HepG2 (cell line): ENCODE results near the gene EXOC3L2. TPM values are rescaled to one million over a fixed set of nuclear protein-coding genes. Genes with fewer than 3 reads are reported as not detected.

Source experiments
- ATAC-seq: fragments of 200-7000 bp; cut with Tn5 transposase; 3 replicates; pipeline ENCODE4 v1.9.1; 2020; ENCODE audit warnings: mild to moderate bottlenecking, moderate library complexity
- BruUV-seq: library from RNA; stranded (reverse); fragments of 400-500 nt; replicated peaks from 2 replicates; lab custom pipeline; 2021; lab: Mats Ljungman, UMichigan
- CTCF ChIA-PET: fragments of 300-600 bp; formaldehyde crosslinking; extraction: SDS; loops from one replicate; lab custom pipeline; 2021; ENCODE audit warnings: low total read pairs, inconsistent platforms, low intra/inter-chr PET ratio; lab: Yijun Ruan, JAX
- POLR2A ChIA-PET: fragments of 350-600 bp; sonication (Branson Sonifier 250); formaldehyde crosslinking; loops from one replicate; lab custom pipeline; 2020; ENCODE audit warnings: antibody characterized with exemption, inconsistent platforms; lab: Yijun Ruan, JAX
- DNase-seq: peaks from one replicate; pipeline ENCODE4 v3.0.0-alpha.2; 2015; ENCODE audit warnings: low spot score
- FAIRE-seq: peaks from 3 replicates; lab custom pipeline; 2011; peaks lifted over from hg19 to GRCh38; lab: Jason Lieb, UNC
- H2AFZ ChIP-seq: one replicate; pipeline ENCODE4 v1.6.1; 2011; ENCODE audit warnings: low read length, inconsistent platforms
- H3K27ac ChIP-seq: fragments of 300-600 bp; 3 replicates; pipeline ENCODE4 v1.8.0; 2011; ENCODE audit warnings: mixed run types, mild to moderate bottlenecking, mixed read lengths, low read length, inconsistent platforms; ENCODE audit not compliant: insufficient read depth; ENCODE audit errors: extremely low read length
- H3K27me3 ChIP-seq, 2 experiments: fragments of 200-600 bp in 1 of 2; 2 replicates in 1 of 2; 3 replicates in 1 of 2; pipeline versions ENCODE4 v1.6.0 to v1.8.0; 2011; ENCODE audit warnings: low read length in 2 of 2, mild to moderate bottlenecking in 2 of 2, moderate library complexity in 2 of 2, inconsistent platforms in 1 of 2; ENCODE audit not compliant: insufficient read depth in 2 of 2, control insufficient read depth in 1 of 2
- H3K36me3 ChIP-seq, 2 experiments: fragments of 200-600 bp in 1 of 2; replicated peaks in 1 of 2; 2 replicates in 1 of 2; 3 replicates in 1 of 2; pipeline versions ENCODE4 v1.5.1 to v1.8.0; 2011; ENCODE audit warnings: low read length in 2 of 2, inconsistent platforms in 1 of 2; ENCODE audit not compliant: insufficient read depth in 2 of 2, control insufficient read depth in 1 of 2
- H3K4me1 ChIP-seq: 2 replicates; pipeline ENCODE4 v1.5.1; 2012; ENCODE audit warnings: low read length, inconsistent platforms; ENCODE audit not compliant: insufficient read depth
- H3K4me2 ChIP-seq: 2 replicates; pipeline ENCODE4 v1.6.0; 2011; ENCODE audit warnings: low read depth, low read length, inconsistent platforms
- H3K4me3 ChIP-seq, 3 experiments: fragments of 200-600 bp in 1 of 3; sonication (generic), shearing (Covaris generic) in 1 of 3; replicated peaks in 1 of 3; 2 replicates each; pipeline ENCODE4 v1.5.1; 2011 to 2016; ENCODE audit warnings: low read length in 3 of 3, inconsistent platforms in 2 of 3, low read depth in 2 of 3, mild to moderate bottlenecking in 2 of 3, control low read depth in 1 of 3, mixed read lengths in 1 of 3; ENCODE audit not compliant: insufficient read depth in 1 of 3
- H3K79me2 ChIP-seq: one replicate; pipeline ENCODE4 v1.6.1; 2011; ENCODE audit warnings: low read length, inconsistent platforms; ENCODE audit not compliant: insufficient read depth
- H3K9ac ChIP-seq: 2 replicates; pipeline ENCODE4 v1.6.0; 2011; ENCODE audit warnings: mild to moderate bottlenecking, low read depth, low read length, inconsistent platforms; ENCODE audit not compliant: insufficient read depth
- H3K9me3 ChIP-seq: 2 replicates; pipeline ENCODE4 v1.5.1; 2012; ENCODE audit warnings: mild to moderate bottlenecking, low read length
- H4K20me1 ChIP-seq: 2 replicates; pipeline ENCODE4 v1.6.0; 2011; ENCODE audit warnings: inconsistent platforms, mild to moderate bottlenecking, low read length, moderate library complexity; ENCODE audit not compliant: insufficient read depth
- ATRX ChIP-seq: sonication (generic); formaldehyde crosslinking; IDR thresholded peaks from 2 replicates; pipeline ENCODE4 v1.4.0; 2020; ENCODE audit warnings: missing genetic modification reagents, borderline replicate concordance
- BRCA1 ChIP-seq: sonication (generic); formaldehyde crosslinking; IDR thresholded peaks from 2 replicates; pipeline ENCODE4 v1.4.0; 2020; ENCODE audit warnings: missing genetic modification reagents
- CREM ChIP-seq, 2 experiments: sonication (generic) in 1 of 2; formaldehyde crosslinking in 1 of 2; IDR thresholded peaks; 2 replicates each; pipeline versions ENCODE4 v1.4.0 to v1.6.1; 2016 to 2020; ENCODE audit warnings: antibody characterized with exemption in 1 of 2, mild to moderate bottlenecking in 1 of 2, missing genetic modification reagents in 1 of 2
- KDM1A ChIP-seq: IDR thresholded peaks from 2 replicates; pipeline ENCODE4 v1.6.1; 2016; ENCODE audit warnings: missing compliant biosample characterization
- RCOR2 ChIP-seq: IDR thresholded peaks from 2 replicates; pipeline ENCODE4 v1.6.1; 2016; ENCODE audit warnings: missing biosample characterization, missing genetic modification reagents
- SMC3 ChIP-seq: IDR thresholded peaks from 2 replicates; pipeline ENCODE4 v1.6.1; 2011; ENCODE audit warnings: low read length, improper control_type of control experiment
- ZMYM3 ChIP-seq: sonication (generic); formaldehyde crosslinking; IDR thresholded peaks from 2 replicates; pipeline ENCODE4 v1.5.1; 2020; ENCODE audit warnings: mild to moderate bottlenecking, missing genetic modification reagents
- ZNF138 ChIP-seq: sonication (generic); formaldehyde crosslinking; IDR thresholded peaks from 2 replicates; pipeline ENCODE4 v1.5.0; 2020; ENCODE audit warnings: mild to moderate bottlenecking, low read depth, missing genetic modification reagents
- ZNF629 ChIP-seq: sonication (generic); formaldehyde crosslinking; conservative IDR thresholded peaks from 2 replicates; pipeline ENCODE4 v1.5.0; 2020; ENCODE audit warnings: missing genetic modification reagents
- ZNF768 ChIP-seq: sonication (generic); formaldehyde crosslinking; IDR thresholded peaks from 2 replicates; pipeline ENCODE4 v1.4.0; 2020; ENCODE audit warnings: missing genetic modification reagents
- WGBS: methylation state at CpG from one replicate; pipeline ENCODE4 v1.1.6; 2017; ENCODE audit warnings: low lambda C conversion rate; 5-methylcytosine and 5-hydroxymethylcytosine counted together
- in situ Hi-C: cut with HindIII; loops from 2 replicates; pipeline ENCODE4 v1.10.0; 2017; ENCODE audit warnings: low pct_unique_long_range_greater_than_20kb; ENCODE audit not compliant: extremely low pct_ligation_motif_present
- intact Hi-C: fragments of 100-400 bp; cut with micrococcal nuclease; formaldehyde crosslinking; loops from one replicate; pipeline ENCODE4 v1.10.0; 2022; ENCODE audit not compliant: unreplicated experiment
- polyA plus RNA-seq, 8 experiments: library from polyadenylated mRNA; depleted of rRNA in 3 of 8; stranded (reverse) in 7 of 8; unstranded in 1 of 8; fragments of >200 nt; fragmentation: Illumina TruSeq in 4 of 8; extraction: Trizol in 4 of 8; gene quantifications; 2 replicates each; pipeline versions ENCODE4 v1.2.1 to v1.2.3, GENCODE V29; 2011 to 2016; ENCODE audit warnings: low read depth in 4 of 8, missing spikeins in 1 of 8, mixed read lengths in 1 of 8; ENCODE audit not compliant: insufficient read depth in 1 of 8
- total RNA-seq, 5 experiments: library from RNA; depleted of rRNA; stranded (reverse); fragments of >200 nt; fragmentation: Illumina TruSeq; extraction: Trizol; gene quantifications; 2 replicates each; pipeline ENCODE4 v1.2.3, GENCODE V29; 2016; ENCODE audit warnings: low read depth in 1 of 5
- TF ChIP-seq, protein P1 (sequence below): sonication (generic); formaldehyde crosslinking; IDR thresholded peaks from 2 replicates; pipeline ENCODE4 v1.4.0; 2020; ENCODE audit warnings: low read depth, mild to moderate bottlenecking, missing genetic modification reagents

Gene EXOC3L2
- total and polyA plus RNA-seq, 2 of the 13 experiments (the other 11 are each of a cell fraction or from before 2014, with no cell fraction given), result 0.21 TPM; not detected in 1

DNA sequence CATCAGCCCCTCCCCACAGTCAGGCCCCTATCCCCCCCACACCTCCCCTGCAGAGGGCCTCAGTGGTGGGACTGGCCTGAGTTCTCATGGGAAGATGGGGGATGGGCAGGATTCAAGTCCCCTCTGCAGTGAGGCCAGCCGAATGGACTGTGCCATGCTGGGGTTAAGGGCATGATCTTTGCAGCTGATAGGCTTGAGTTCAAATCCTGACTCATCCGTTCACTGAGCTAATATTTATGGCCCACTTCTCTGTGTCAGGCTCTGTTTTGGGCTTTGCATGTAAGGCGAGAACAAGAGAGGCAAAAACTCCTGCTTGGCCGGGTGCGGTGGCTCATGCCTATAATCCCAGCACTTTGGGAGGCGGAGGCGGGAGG, 26.5 kb upstream of the EXOC3L2 start (continued):
- TF ChIP-seq ATRX (no peak), BRCA1 (CRISPR knock-in tag) (no peak), RCOR2 (CRISPR knock-in tag) (no peak)
- TF ChIP-seq, protein P1, sequence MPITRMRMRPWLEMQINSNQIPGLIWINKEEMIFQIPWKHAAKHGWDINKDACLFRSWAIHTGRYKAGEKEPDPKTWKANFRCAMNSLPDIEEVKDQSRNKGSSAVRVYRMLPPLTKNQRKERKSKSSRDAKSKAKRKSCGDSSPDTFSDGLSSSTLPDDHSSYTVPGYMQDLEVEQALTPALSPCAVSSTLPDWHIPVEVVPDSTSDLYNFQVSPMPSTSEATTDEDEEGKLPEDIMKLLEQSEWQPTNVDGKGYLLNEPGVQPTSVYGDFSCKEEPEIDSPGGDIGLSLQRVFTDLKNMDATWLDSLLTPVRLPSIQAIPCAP, result no peak
- TF ChIP-seq, all 625 proteins: peak for 2

DNA sequence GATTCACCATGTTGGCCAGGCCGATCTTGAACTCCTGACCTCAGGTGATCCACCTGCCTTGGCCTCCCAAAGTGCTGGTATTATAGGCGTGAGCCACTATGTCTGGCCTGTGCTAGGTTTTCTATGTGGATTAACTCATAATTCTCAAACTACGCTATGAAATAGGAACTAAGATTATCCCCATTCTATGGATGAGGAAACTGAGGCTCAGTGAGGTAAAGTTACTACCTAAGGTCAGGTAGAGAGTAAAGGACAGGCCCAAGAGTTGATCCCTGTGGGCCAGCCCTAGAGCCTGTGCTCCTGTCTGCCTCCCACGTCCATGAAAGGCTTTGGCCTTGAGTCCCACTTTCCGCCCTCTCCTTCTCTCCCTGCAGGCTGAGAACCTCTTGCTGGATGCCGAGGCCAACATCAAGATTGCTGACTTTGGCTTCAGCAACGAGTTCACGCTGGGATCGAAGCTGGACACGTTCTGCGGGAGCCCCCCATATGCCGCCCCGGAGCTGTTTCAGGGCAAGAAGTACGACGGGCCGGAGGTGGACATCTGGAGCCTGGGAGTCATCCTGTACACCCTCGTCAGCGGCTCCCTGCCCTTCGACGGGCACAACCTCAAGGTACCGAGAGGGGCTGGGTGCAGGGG, 26.0 kb upstream of the EXOC3L2 start:
- no peak for FAIRE-seq
- peaks cover 48% of the 10 kb centered on the region for H3K4me1 ChIP-seq
- no peak overlapping the region for H3K9ac ChIP-seq
- intact Hi-C loops, result no loop called here
- no peak for ATAC-seq
- TF ChIP-seq SMC3, result no peak
- TF ChIP-seq ZNF138 (CRISPR knock-in tag), result no peak
- peak; percentile 74 for TF ChIP-seq ZMYM3 (CRISPR knock-in tag)
- TF ChIP-seq CREM (IDR thresholded peaks at IDR 0.05), result no peak
- TF ChIP-seq CREM (CRISPR knock-in tag; IDR thresholded peaks at IDR 0.05), result no peak
- no peak for TF ChIP-seq ZNF768 (CRISPR knock-in tag)
- peak; percentile 19; the same call in 1 of the 2 replicates for TF ChIP-seq KDM1A (CRISPR knock-in tag)
- peak; percentile 96 for TF ChIP-seq ZNF629 (CRISPR knock-in tag)
- TF ChIP-seq, all 625 proteins: peak for 3
- no peak overlapping the region for H3K4me2 ChIP-seq
- no peaks in the 10 kb centered on the region for H4K20me1 ChIP-seq
- in situ Hi-C loops, result no loop called here
- no peak for DNase-seq
- CTCF ChIA-PET, result no interaction called here
- no peak overlapping the region for H2AFZ ChIP-seq
- BruUV-seq, result no TSS peak
- H3K36me3 ChIP-seq, result peaks cover 15% of the 10 kb centered on the region in 2 experiments; a peak in 4 of 5 replicates
- WGBS, result 93% methylated on average over 11 of the region's 21 CpGs
- POLR2A ChIA-PET, result no interaction called here
- H3K4me3 ChIP-seq, result no peak overlapping the region
- peak overlapping the region; percentile 17 for H3K27ac ChIP-seq
- H3K9me3 ChIP-seq, result no peaks in the 10 kb centered on the region
- H3K79me2 ChIP-seq, result no peaks in the 10 kb centered on the region
- H3K27me3 ChIP-seq, result no peaks in the 10 kb centered on the region
